Right lobe of liver (tissue), 6 donors: ENCODE data around the gene KCNK5. TPM values are rescaled to one million over a fixed set of nuclear protein-coding genes. Genes with fewer than 3 reads are reported as not detected.

Source experiments
- ATAC-seq, 4 donors: fragments of 200-7000 bp; cut with Tn5 transposase; one replicate each; pipeline ENCODE4 v1.9.1; 2020; ENCODE audit warnings: mild to moderate bottlenecking in 4 of 4, moderate library complexity in 4 of 4
- DNase-seq, 3 donors: peaks; one replicate each; pipeline ENCODE4 v3.0.0-alpha.2; 2020
- H3K27ac ChIP-seq, 3 donors: fragments of 200-600 bp; one replicate each; pipeline ENCODE4 v1.8.0; 2022
- H3K27me3 ChIP-seq, 2 donors: fragments of 200-600 bp; one replicate each; pipeline ENCODE4 v1.8.0; 2022
- H3K36me3 ChIP-seq, 4 donors: fragments of 200-600 bp; sonication (generic) in 1 of 4; one replicate each; pipeline versions ENCODE4 v1.5.1 to v1.8.0; 2017 to 2022; ENCODE audit warnings: control low read depth in 1 of 4
- H3K4me1 ChIP-seq, 4 donors: fragments of 200-600 bp; sonication (generic) in 1 of 4; one replicate each; pipeline versions ENCODE4 v1.5.1 to v1.8.0; 2017 to 2022; ENCODE audit warnings: control low read depth in 1 of 4
- H3K4me3 ChIP-seq, 3 donors: fragments of 200-600 bp; one replicate each; pipeline ENCODE4 v1.8.0; 2022
- H3K9me3 ChIP-seq, 4 donors: fragments of 200-600 bp; sonication (generic) in 1 of 4; one replicate each; pipeline versions ENCODE4 v1.5.1 to v1.8.0; 2017 to 2022; ENCODE audit warnings: control low read depth in 1 of 4
- CTCF ChIP-seq, 4 donors: fragments of 200-600 bp in 3 of 4; fragments of 450-650 bp in 1 of 4; IDR thresholded peaks; one replicate each; pipeline versions ENCODE4 v1.5.1 to v1.8.0; 2016 to 2022; ENCODE audit warnings: antibody characterized with exemption in 4 of 4, mild to moderate bottlenecking in 2 of 4
- POLR2A ChIP-seq: fragments of 450-650 bp; IDR thresholded peaks from one replicate; pipeline ENCODE4 v1.6.1; 2017; ENCODE audit warnings: antibody characterized with exemption, mild to moderate bottlenecking
- WGBS: methylation state at CpG from one replicate; pipeline ENCODE4 v1.1.6; 2018; ENCODE audit warnings: low coverage, low lambda C conversion rate; ENCODE audit not compliant: insufficient coverage; ENCODE audit errors: missing lambda C conversion rate; 5-methylcytosine and 5-hydroxymethylcytosine counted together
- intact Hi-C, 2 donors: fragments of 100-400 bp; cut with DNase I; formaldehyde crosslinking; loops; one replicate each; pipeline versions ENCODE4 v1.11.2 to v1.14.1; 2022
- total RNA-seq, 6 experiments: library from RNA; depleted of rRNA in 2 of 6; stranded (reverse); fragments of >200 nt in 2 of 6; fragmentation: NEBNext Ultra II Directional in 3 of 6; extraction: Animal tissue kit (Norgen Biotek cat#: 25700) in 3 of 6; gene quantifications; one replicate each; pipeline versions ENCODE4 v1.1.0 to v1.2.4, GENCODE V29; 2016 to 2023
- donor health status: DM: no; HTN: yes; CAD: no.
- donor health status: DM: no; HTN: no; CAD: no.
- donor health status: DM: no; HTN: no; CAD: no.
- donor health status: DM: no; HTN: yes; CAD: no.
- donor health status: DM: no; HTN: yes; CAD: no.

Gene KCNK5
- total RNA-seq, 6 experiments from 2014 or later: 3.2 to 54.3 (median 6.7) TPM

GRCh38 chr6:39230654-39231035 is 1.4 kb upstream of the KCNK5 start:
- DNase-seq (no peak), ATAC-seq (no peak)
- Histone ChIP-seq H3K4me3 (no peak overlapping the region), H3K27me3 (no peaks in the 10 kb centered on the region), H3K9me3 (no peaks in the 10 kb centered on the region), H3K36me3 (no peaks in the 10 kb centered on the region), H3K4me1 (peaks cover 0 to 20% (median 5%) of the 10 kb centered on the region in 4 donors), H3K27ac (no peak overlapping the region)
- TF ChIP-seq POLR2A (no peak), CTCF (IDR thresholded peaks at IDR 0.05) (no peak)
- intact Hi-C loops: loop anchor here in 1 of 2 donors (10.0 kb wide), 1 partner anchor 74 kb away; no protein-coding TSS in a partner anchor
- WGBS: 79% methylated on average over 2 of the region's 3 CpGs

GRCh38 chr6:39228111-39228971 is 934 bp downstream of the KCNK5 start:
- peak in 1 of 3 donors; percentile 51 for DNase-seq
- Histone ChIP-seq H3K4me1 (peaks cover 0 to 41% (median 10%) of the 10 kb centered on the region in 4 donors), H3K36me3 (no peaks in the 10 kb centered on the region), H3K27ac (peak overlapping the region in 2 of 3 donors; percentile 91 to 96), H3K4me3 (peak overlapping the region; percentile 59 to 84 (median 72)), H3K9me3 (no peaks in the 10 kb centered on the region), H3K27me3 (no peaks in the 10 kb centered on the region)
- intact Hi-C loops: no loop called here
- ATAC-seq: no peak
- WGBS: 2% methylated on average over 12 of the region's 41 CpGs
- TF ChIP-seq POLR2A (no peak), CTCF (IDR thresholded peaks at IDR 0.05) (no peak)

DNA sequence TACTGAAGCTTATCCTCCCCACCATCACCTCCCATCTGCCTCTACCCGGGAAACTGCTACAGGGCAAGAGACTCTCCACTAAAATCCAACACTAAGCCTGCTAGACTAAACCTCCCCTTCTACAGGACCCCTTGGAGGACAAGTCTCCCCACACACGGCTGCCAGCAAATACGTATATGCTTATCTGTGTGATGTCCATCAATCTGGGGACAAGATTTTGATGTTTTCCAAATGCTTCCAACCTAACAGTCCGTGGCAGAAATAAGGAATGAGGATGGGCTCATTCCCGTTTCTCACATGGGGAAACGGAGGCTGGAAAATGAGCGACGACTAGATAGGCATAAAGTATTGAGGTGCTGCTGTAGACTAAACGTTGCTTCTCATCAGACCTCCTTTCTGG is 1.8 kb downstream of the KCNK5 start:
- 35% methylated on average over 9 of the region's 9 CpGs for WGBS
- no peaks in the 10 kb centered on the region for H3K36me3 ChIP-seq
- no peak for ATAC-seq
- intact Hi-C loops: no loop called here
- H3K4me3 ChIP-seq: peak overlapping the region; percentile 59 to 84 (median 72)
- H3K4me1 ChIP-seq: peaks cover 0 to 50% (median 13%) of the 10 kb centered on the region in 4 donors
- peak in 1 of 3 donors; percentile 7 for DNase-seq
- H3K27ac ChIP-seq: peak overlapping the region in 2 of 3 donors; percentile 91 to 96
- H3K9me3 ChIP-seq: no peaks in the 10 kb centered on the region
- TF ChIP-seq CTCF (IDR thresholded peaks at IDR 0.05): no peak
- TF ChIP-seq POLR2A: no peak
- H3K27me3 ChIP-seq: no peaks in the 10 kb centered on the region

DNA sequence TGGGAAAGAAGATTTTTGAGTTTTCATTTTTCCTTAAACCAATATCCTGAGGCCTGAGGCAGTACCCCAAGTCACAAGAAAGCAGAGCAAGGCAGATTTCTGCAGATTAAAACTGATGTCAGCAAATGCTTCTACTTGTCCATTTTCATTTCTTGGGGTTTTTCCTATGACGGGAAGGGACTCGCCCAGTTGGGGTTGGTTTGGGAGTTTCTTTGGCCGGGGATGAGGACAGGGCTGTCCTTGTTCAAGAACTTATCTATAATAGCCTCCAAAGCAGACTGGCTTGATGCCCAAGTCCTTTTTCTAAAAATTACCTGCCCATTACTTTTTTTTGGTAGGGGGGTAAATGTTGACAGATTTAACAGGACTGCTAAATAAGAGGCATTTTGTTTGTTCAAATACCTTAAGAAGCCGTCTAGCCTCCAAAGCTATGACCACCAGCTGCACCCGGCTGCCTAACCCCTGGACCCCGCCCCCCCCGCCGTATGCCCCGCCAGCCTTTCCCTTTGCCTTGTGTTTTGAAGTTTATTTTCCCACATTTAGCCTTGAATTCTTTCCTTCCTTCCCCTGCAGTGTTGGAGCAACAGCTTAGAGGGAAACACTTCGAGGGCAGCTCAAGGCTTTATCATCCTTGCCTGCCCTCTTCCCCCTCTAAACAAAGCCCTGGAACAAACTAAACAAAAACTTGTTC is 2.5 kb downstream of the KCNK5 start:
- intact Hi-C loops: no loop called here
- no peaks in the 10 kb centered on the region for H3K36me3 ChIP-seq
- ATAC-seq: no peak
- no peaks in the 10 kb centered on the region for H3K9me3 ChIP-seq
- H3K4me1 ChIP-seq: peaks cover 0 to 51% (median 13%) of the 10 kb centered on the region in 4 donors
- H3K4me3 ChIP-seq: peak overlapping the region in 2 of 3 donors; percentile 72 to 84
- WGBS: 36% methylated on average over 9 of the region's 10 CpGs
- no peaks in the 10 kb centered on the region for H3K27me3 ChIP-seq
- peak overlapping the region in 2 of 3 donors; percentile 91 to 96 for H3K27ac ChIP-seq
- peak in 1 of 3 donors; percentile 2 for DNase-seq
- TF ChIP-seq POLR2A: no peak
- TF ChIP-seq CTCF (IDR thresholded peaks at IDR 0.05): no peak
